PC-3 (cell line): Measurements from ENCODE around the gene PVR. TPM values are rescaled to one million over a fixed set of nuclear protein-coding genes. Genes with fewer than 3 reads are reported as not detected.

ENCODE experiments used
- ATAC-seq: fragments of 200-7000 bp; cut with Tn5 transposase; 2 replicates; pipeline ENCODE4 v1.9.1; 2020; ENCODE audit warnings: mild to moderate bottlenecking, moderate library complexity
- BruUV-seq: library from RNA; stranded (reverse); fragments of 400-500 nt; replicated peaks from 2 replicates; lab custom pipeline; 2021; lab: Mats Ljungman, UMichigan
- CTCF ChIA-PET: fragments of 300-600 bp; sonication (Branson Sonifier 250); formaldehyde crosslinking; loops from one replicate; lab custom pipeline; 2022; ENCODE audit warnings: antibody characterized with exemption; lab: Charles Lee
- POLR2A ChIA-PET: fragments of 300-600 bp; sonication (Branson Sonifier 250); formaldehyde crosslinking; loops from one replicate; lab custom pipeline; 2022; ENCODE audit warnings: antibody characterized with exemption; ENCODE audit not compliant: unreplicated experiment; lab: Charles Lee
- DNase-seq: peaks from one replicate; pipeline ENCODE4 v3.0.0-alpha.2; 2015
- H2AFZ ChIP-seq: fragments of 300-600 bp; sonication (generic); 2 replicates; pipeline ENCODE4 v1.6.0; 2016; ENCODE audit warnings: antibody characterized with exemption, low read length
- H3F3A ChIP-seq: fragments of 300-600 bp; sonication (generic); one replicate; pipeline ENCODE4 v1.6.0; 2017; ENCODE audit warnings: antibody characterized with exemption, low read length, control low read depth, mild to moderate bottlenecking; ENCODE audit not compliant: unreplicated experiment
- H3K27ac ChIP-seq: fragments of 300-600 bp; sonication (generic); 2 replicates; pipeline ENCODE4 v1.5.1; 2016; ENCODE audit warnings: mild to moderate bottlenecking, low read length
- H3K27me3 ChIP-seq: fragments of 300-600 bp; sonication (generic); 2 replicates; pipeline ENCODE4 v1.6.1; 2016; ENCODE audit warnings: low read length, mixed read lengths
- H3K36me3 ChIP-seq: fragments of 300-600 bp; sonication (generic); 2 replicates; pipeline ENCODE4 v1.6.1; 2016; ENCODE audit warnings: low read depth, mixed run types, low read length, mixed read lengths
- H3K4me1 ChIP-seq: fragments of 300-600 bp; sonication (generic); 2 replicates; pipeline ENCODE4 v1.5.1; 2016; ENCODE audit warnings: low read length; ENCODE audit not compliant: insufficient read depth
- H3K4me2 ChIP-seq: fragments of 300-600 bp; sonication (generic); 2 replicates; pipeline ENCODE4 v1.6.0; 2016; ENCODE audit warnings: low read length
- H3K4me3 ChIP-seq: fragments of 300-600 bp; sonication (generic); 2 replicates; pipeline ENCODE4 v1.5.1; 2016; ENCODE audit warnings: mild to moderate bottlenecking, low read length, mixed read lengths
- H3K79me2 ChIP-seq: fragments of 300-600 bp; sonication (generic); 2 replicates; pipeline ENCODE4 v1.6.1; 2017; ENCODE audit warnings: low read length, mixed read lengths
- H3K9ac ChIP-seq: fragments of 300-600 bp; sonication (generic); 2 replicates; pipeline ENCODE4 v1.6.0; 2016; ENCODE audit warnings: mild to moderate bottlenecking, low read length
- H3K9me2 ChIP-seq: fragments of 300-600 bp; sonication (generic); replicated peaks from 2 replicates; pipeline ENCODE4 v1.6.1; 2016; ENCODE audit warnings: mixed run types, low read length, mixed read lengths
- H3K9me3 ChIP-seq: fragments of 300-600 bp; sonication (generic); 2 replicates; pipeline ENCODE4 v1.6.1; 2016; ENCODE audit warnings: low read length, mixed read lengths
- H4K20me1 ChIP-seq: fragments of 300-600 bp; sonication (generic); 2 replicates; pipeline ENCODE4 v1.6.1; 2016; ENCODE audit warnings: low read length, mixed read lengths
- EZH2 ChIP-seq: fragments of 300-600 bp; sonication (generic); IDR thresholded peaks from one replicate; pipeline ENCODE4 v1.6.1; 2017; ENCODE audit warnings: antibody characterized with exemption, mild to moderate bottlenecking, low read length; ENCODE audit not compliant: unreplicated experiment
- EZH2phosphoT487 ChIP-seq: fragments of 300-600 bp; sonication (generic); IDR thresholded peaks from 2 replicates; pipeline ENCODE4 v1.6.1; 2018; ENCODE audit warnings: mild to moderate bottlenecking, antibody characterized with exemption, low read length, borderline replicate concordance
- intact Hi-C: fragments of 100-400 bp; cut with micrococcal nuclease; formaldehyde crosslinking; loops from 2 replicates; pipeline ENCODE4 v1.9.0; 2023
- total RNA-seq: library from RNA; depleted of rRNA; stranded (reverse); fragments of >200 nt; gene quantifications from 2 replicates; pipeline ENCODE4 v1.2.3, GENCODE V29; 2014
- TF ChIP-seq, protein P1 (sequence below): fragments of 300-600 bp; sonication (generic); conservative IDR thresholded peaks from 2 replicates; pipeline ENCODE4 v1.5.1; 2017; ENCODE audit warnings: antibody characterized with exemption, low read depth, mild to moderate bottlenecking, low read length

Gene PVR
- total RNA-seq, 1 experiment from 2014 or later, result 75.3 TPM

DNA sequence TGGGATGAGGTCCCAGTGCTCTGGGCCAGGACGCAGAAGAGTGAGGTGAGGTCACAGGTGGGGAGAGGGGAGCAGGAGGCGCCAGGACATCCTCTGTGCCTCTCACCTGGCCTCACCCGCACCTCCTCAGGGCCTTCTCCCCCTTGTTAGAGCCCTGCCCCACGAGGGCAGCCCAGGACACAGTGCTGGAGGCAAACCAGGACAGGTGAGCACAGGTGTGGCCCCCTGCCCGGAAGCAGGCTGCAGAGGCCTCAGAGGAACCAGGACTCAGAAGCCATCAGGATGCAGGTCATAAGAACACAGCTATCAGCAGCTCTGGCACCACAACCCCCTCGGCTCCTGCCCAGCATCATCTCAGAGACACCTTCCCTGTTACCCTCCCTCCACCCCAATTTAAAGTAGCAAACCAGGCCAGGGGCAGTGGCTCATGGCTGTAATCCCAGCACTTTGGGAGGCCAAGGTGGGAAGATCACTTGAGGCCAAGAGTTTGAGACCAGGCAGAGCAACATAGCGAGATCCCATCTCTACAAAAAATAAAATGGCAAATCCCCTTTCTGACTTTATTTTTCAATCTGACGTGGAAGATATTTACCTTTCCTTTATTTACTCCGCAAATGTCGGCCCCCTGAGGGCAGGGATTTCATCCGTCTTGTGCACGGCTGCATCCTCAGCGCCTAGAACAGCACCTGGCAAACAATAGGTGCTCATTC is 54.9 kb downstream of the PVR start, which contains the start of gene CEACAM16:
Gene CEACAM16, plus strand, starts transcription at position 660 of the 710 bp plus-strand sequence. CDS start 2,306 bp downstream, outside the sequence.
- BruUV-seq, result no TSS peak
- intact Hi-C loops, result no loop called here
- H3K4me1 ChIP-seq, result peaks cover 20% of the 10 kb centered on the region
- no peaks in the 10 kb centered on the region for H3F3A ChIP-seq
- no peak within 1 kb of the TSS for H2AFZ ChIP-seq
- no peaks in the 10 kb centered on the region for H3K27me3 ChIP-seq
- TF ChIP-seq EZH2phosphoT487, result no peak
- no peak for TF ChIP-seq EZH2
- TF ChIP-seq, protein P1, sequence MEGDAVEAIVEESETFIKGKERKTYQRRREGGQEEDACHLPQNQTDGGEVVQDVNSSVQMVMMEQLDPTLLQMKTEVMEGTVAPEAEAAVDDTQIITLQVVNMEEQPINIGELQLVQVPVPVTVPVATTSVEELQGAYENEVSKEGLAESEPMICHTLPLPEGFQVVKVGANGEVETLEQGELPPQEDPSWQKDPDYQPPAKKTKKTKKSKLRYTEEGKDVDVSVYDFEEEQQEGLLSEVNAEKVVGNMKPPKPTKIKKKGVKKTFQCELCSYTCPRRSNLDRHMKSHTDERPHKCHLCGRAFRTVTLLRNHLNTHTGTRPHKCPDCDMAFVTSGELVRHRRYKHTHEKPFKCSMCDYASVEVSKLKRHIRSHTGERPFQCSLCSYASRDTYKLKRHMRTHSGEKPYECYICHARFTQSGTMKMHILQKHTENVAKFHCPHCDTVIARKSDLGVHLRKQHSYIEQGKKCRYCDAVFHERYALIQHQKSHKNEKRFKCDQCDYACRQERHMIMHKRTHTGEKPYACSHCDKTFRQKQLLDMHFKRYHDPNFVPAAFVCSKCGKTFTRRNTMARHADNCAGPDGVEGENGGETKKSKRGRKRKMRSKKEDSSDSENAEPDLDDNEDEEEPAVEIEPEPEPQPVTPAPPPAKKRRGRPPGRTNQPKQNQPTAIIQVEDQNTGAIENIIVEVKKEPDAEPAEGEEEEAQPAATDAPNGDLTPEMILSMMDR, result no peak
- no peaks in the 10 kb centered on the region for H4K20me1 ChIP-seq
- H3K4me2 ChIP-seq, result no peak within 1 kb of the TSS
- ChIA-PET CTCF (no interaction called here), POLR2A (no interaction called here)
- no peak within 1 kb of the TSS for H3K27ac ChIP-seq
- no peaks in the 10 kb centered on the region for H3K9me2 ChIP-seq
- H3K4me3 ChIP-seq, result no peak within 1 kb of the TSS
- H3K9me3 ChIP-seq, result no peaks in the 10 kb centered on the region
- H3K79me2 ChIP-seq, result no peaks in the 10 kb centered on the region
- H3K36me3 ChIP-seq, result no peaks in the 10 kb centered on the region
- DNase-seq (no peak), ATAC-seq (no peak)
- H3K9ac ChIP-seq, result no peak within 1 kb of the TSS

- Histone ChIP-seq H3K36me3 (no peaks in the 10 kb centered on the region), H3F3A (no peaks in the 10 kb centered on the region), H3K4me3 (no peak overlapping the region), H3K9ac (no peak overlapping the region), H4K20me1 (no peaks in the 10 kb centered on the region), H3K4me1 (peaks cover 3% of the 10 kb centered on the region), H3K4me2 (no peak overlapping the region), H3K9me3 (no peaks in the 10 kb centered on the region), H2AFZ (no peak overlapping the region), H3K9me2 (no peaks in the 10 kb centered on the region), H3K27me3 (no peaks in the 10 kb centered on the region), H3K27ac (no peak overlapping the region), H3K79me2 (no peaks in the 10 kb centered on the region)
- ChIA-PET CTCF (no interaction called here), POLR2A (no interaction called here)
- no peak for ATAC-seq
- no peak for DNase-seq
- no TSS peak for BruUV-seq
- TF ChIP-seq EZH2phosphoT487, result no peak
- no peak for TF ChIP-seq EZH2
- TF ChIP-seq, protein P1, result no peak
- intact Hi-C loops, result no loop called here
Observed at GRCh38 chr19:44700547-44700946, 56.8 kb downstream of the PVR start.

DNA sequence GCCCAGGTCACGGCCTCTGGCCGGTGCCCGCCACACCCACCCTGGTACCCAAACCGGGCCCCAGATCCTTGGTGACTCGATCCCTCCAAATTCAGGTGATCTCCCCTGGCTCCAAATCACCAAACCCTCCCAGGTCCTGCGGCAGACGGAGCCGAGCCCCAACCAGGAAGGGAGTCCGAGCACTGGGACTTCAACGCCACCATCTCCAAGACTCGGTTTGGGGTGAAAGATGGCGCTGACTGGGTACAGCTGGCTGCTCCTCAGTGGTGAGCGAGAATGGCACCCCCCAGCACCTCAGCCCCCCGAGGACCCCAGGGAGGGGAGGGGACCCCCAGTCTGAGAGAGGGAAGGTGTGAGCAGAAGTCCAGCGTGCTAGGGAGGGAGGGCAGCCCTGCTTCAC is 57.5 kb downstream of the PVR start:
- intact Hi-C loops, result no loop called here
- Histone ChIP-seq H3K9ac (no peak overlapping the region), H3K4me1 (no peaks in the 10 kb centered on the region), H3K4me2 (no peak overlapping the region), H2AFZ (no peak overlapping the region), H3K9me3 (no peaks in the 10 kb centered on the region), H3K4me3 (no peak overlapping the region), H3K27ac (no peak overlapping the region), H3F3A (no peaks in the 10 kb centered on the region), H3K36me3 (no peaks in the 10 kb centered on the region), H3K27me3 (no peaks in the 10 kb centered on the region), H4K20me1 (no peaks in the 10 kb centered on the region), H3K79me2 (no peaks in the 10 kb centered on the region), H3K9me2 (no peaks in the 10 kb centered on the region)
- POLR2A ChIA-PET, result no interaction called here
- no TSS peak for BruUV-seq
- TF ChIP-seq EZH2phosphoT487 (no peak), EZH2 (no peak)
- TF ChIP-seq, protein P1, result no peak
- CTCF ChIA-PET, result no interaction called here
- ATAC-seq (no peak), DNase-seq (no peak)
